IMR-90 (cell line): ENCODE measurements around the gene DRAP1.

ENCODE experiments used
- CHD1 ChIP-seq: IDR thresholded peaks from 2 replicates; pipeline ENCODE4 v1.6.1; 2012; ENCODE audit warnings: low read depth, low read length, improper control_type of control experiment
- MAFK ChIP-seq: IDR thresholded peaks from 2 replicates; pipeline ENCODE4 v1.6.1; 2012; ENCODE audit warnings: low read depth, low read length, improper control_type of control experiment
- MXI1 ChIP-seq: IDR thresholded peaks from 2 replicates; pipeline ENCODE4 v1.6.1; 2012; ENCODE audit warnings: low read depth, mild to moderate bottlenecking, low read length, moderate library complexity, borderline replicate concordance
- NFE2L2 ChIP-seq: fragments of 150-350 bp; IDR thresholded peaks from 2 replicates; pipeline ENCODE4 v1.6.1; 2016; ENCODE audit warnings: low read depth, mild to moderate bottlenecking, low read length
- POLR2A ChIP-seq: IDR thresholded peaks from 2 replicates; pipeline ENCODE4 v1.6.1; 2012; ENCODE audit warnings: mild to moderate bottlenecking, low read depth, low read length
- RAD21 ChIP-seq: IDR thresholded peaks from 2 replicates; pipeline ENCODE4 v1.6.1; 2012; ENCODE audit warnings: low read length, improper control_type of control experiment
- RCOR1 ChIP-seq: IDR thresholded peaks from 2 replicates; pipeline ENCODE4 v1.6.1; 2012; ENCODE audit warnings: mild to moderate bottlenecking, low read length, improper control_type of control experiment; ENCODE audit not compliant: insufficient replicate concordance
- RFX5 ChIP-seq: IDR thresholded peaks from 2 replicates; pipeline ENCODE4 v1.8.0; 2012; ENCODE audit warnings: low read depth, mild to moderate bottlenecking, low read length, moderate library complexity
- TF ChIP-seq, protein P1 (sequence below): conservative IDR thresholded peaks from 2 replicates; pipeline ENCODE4 v1.5.1; 2012; ENCODE audit warnings: mild to moderate bottlenecking, low read depth, low read length, improper control_type of control experiment
- TF ChIP-seq, protein P2 (sequence below): fragments of 150-350 bp; IDR thresholded peaks from 2 replicates; pipeline ENCODE4 v1.6.1; 2017; ENCODE audit warnings: mild to moderate bottlenecking, antibody characterized with exemption, low read length, low read depth

DNA sequence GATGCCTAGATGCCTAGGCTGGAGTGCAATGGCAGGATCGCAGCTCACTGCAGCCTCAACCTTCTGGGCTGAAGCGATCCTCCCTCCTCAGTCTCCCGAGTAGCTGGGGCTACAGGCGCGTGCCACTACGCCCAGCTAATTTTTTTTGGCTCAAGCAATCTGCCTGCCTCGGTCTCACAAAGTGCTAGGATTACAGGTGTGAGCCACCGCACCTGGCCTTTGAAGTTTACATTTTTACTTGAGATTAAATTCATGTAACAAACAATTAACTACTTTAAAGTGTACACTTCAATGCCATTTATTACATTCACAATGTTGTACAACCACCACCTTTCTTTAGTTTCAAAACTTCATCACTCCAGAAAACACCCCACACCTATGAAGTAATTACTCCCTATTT is 15.5 kb upstream of the DRAP1 start:
- TF ChIP-seq, protein P1, sequence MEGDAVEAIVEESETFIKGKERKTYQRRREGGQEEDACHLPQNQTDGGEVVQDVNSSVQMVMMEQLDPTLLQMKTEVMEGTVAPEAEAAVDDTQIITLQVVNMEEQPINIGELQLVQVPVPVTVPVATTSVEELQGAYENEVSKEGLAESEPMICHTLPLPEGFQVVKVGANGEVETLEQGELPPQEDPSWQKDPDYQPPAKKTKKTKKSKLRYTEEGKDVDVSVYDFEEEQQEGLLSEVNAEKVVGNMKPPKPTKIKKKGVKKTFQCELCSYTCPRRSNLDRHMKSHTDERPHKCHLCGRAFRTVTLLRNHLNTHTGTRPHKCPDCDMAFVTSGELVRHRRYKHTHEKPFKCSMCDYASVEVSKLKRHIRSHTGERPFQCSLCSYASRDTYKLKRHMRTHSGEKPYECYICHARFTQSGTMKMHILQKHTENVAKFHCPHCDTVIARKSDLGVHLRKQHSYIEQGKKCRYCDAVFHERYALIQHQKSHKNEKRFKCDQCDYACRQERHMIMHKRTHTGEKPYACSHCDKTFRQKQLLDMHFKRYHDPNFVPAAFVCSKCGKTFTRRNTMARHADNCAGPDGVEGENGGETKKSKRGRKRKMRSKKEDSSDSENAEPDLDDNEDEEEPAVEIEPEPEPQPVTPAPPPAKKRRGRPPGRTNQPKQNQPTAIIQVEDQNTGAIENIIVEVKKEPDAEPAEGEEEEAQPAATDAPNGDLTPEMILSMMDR: no peak
- TF ChIP-seq POLR2A (no peak), MXI1 (no peak), NFE2L2 (no peak), RCOR1 (no peak), RFX5 (no peak), CHD1 (no peak), MAFK (no peak), RAD21 (no peak)
- TF ChIP-seq, protein P2, sequence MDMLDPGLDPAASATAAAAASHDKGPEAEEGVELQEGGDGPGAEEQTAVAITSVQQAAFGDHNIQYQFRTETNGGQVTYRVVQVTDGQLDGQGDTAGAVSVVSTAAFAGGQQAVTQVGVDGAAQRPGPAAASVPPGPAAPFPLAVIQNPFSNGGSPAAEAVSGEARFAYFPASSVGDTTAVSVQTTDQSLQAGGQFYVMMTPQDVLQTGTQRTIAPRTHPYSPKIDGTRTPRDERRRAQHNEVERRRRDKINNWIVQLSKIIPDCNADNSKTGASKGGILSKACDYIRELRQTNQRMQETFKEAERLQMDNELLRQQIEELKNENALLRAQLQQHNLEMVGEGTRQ: no peak
